ENCODE data around the gene REEP3.

The REEP3 gene

GRCh38 chr10:63670291-63670898, 149.2 kb downstream of the REEP3 start:
- no peak for DNase-seq

DNA sequence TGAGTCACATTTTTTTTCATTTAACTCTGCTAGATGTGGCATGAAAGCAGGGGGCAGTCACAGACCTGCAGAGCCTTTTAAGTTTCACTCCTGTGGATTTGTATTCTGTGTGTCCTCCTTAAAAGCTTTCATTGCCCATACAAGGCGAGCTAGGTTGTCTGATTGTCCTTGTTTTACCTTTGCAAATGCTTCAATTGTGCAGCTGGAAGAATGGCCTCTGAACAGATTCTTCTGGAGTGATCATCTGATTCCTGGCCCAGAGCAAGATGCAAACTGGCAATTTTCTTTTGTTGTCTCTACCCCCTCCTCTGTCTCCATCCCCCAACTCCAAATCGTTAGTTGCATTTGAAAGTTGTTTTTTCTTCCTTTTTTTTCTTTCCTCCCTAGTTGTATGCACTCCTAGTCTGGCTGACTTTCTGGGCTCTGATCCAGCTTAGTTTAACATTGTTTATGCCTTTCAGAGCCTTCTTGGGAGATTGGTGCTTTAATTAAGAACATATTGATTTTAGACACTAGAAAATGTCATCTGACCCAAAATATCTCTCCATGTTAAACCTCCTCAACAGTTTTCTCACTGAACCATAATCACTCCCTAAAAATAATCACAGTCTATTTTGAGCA, 150.2 kb downstream of the REEP3 start:
- no peak for DNase-seq

DNA sequence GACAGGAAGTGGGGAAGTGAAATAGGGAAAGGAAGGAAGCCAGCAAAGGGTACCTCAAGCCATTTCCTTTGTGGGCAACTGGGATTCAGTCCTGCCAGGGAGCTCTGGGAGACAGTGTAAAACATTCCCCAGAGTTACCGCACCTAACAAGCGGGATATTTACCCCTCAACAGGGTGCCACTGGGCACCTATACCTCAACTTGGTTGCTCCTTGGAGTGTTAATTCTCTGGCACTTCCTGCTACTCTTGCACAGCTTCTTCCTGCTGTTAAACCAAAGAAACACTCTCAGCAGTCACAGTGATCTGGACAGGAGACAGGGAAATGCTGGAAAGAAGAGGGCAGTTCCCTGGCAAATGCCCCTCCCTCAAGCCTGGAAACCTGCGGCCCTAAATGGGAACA, 151.3 kb downstream of the REEP3 start:
- no peak for DNase-seq

DNA sequence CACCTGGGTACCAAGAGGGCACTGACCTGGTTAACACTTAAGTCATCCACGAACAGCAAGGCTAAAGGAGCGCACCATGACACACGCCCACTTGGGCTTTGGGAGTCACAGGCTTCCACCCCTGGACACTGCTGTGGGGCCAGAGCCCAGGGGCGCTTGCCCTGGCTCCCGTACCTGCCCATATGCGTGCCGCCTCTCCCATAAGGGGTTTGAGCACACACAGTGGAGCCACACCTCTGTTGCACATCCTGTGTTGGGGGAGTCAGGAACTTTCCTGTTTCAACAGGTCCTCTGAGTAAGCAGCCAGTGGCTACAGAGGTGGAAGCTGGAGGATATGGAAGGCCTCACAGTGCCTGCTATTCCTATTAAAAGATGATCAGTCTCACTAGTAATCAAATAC, 152.0 kb downstream of the REEP3 start:
- no peak for DNase-seq

- DNase-seq: no peak
These were observed 152.6 kb downstream of the REEP3 start for GRCh38 chr10:63673846-63674245.

Data from right forelimb (tissue), 1 donor.